Astrocyte of the spinal cord (primary cell): ENCODE measurements around the gene IKZF3.
"Not testable (repeated sequence)": the region's sequence is repeated elsewhere in the genome, so short reads cannot be mapped to it uniquely, and the experiment has no call there.

Experiments used
- DNase-seq: peaks from one replicate; pipeline ENCODE4 v3.0.0; 2011; ENCODE audit warnings: low read depth, low spot score
- H3K4me3 ChIP-seq: 2 replicates; pipeline ENCODE4 v1.5.1; 2011; ENCODE audit warnings: low read depth, mild to moderate bottlenecking, low read length, moderate library complexity
- in situ Hi-C: cut with HindIII; loops from 2 replicates; pipeline ENCODE4 v1.10.0; 2017; ENCODE audit warnings: low sequenced_read_pairs
- TF ChIP-seq, protein P1 (sequence below): IDR thresholded peaks from 2 replicates; pipeline ENCODE4 v1.5.1; 2012; ENCODE audit warnings: low read depth, mild to moderate bottlenecking, low read length, inconsistent platforms

IKZF3 gene

GRCh38 chr17:39863918-39864746, at the start of gene IKZF3:
Gene IKZF3, minus strand, starts transcription at chr17:39864312. Its CDS starts 186 bp downstream, at chr17:39864126.
- in situ Hi-C loops: no loop called here
- no peak within 1 kb of the TSS for H3K4me3 ChIP-seq
- TF ChIP-seq, protein P1, sequence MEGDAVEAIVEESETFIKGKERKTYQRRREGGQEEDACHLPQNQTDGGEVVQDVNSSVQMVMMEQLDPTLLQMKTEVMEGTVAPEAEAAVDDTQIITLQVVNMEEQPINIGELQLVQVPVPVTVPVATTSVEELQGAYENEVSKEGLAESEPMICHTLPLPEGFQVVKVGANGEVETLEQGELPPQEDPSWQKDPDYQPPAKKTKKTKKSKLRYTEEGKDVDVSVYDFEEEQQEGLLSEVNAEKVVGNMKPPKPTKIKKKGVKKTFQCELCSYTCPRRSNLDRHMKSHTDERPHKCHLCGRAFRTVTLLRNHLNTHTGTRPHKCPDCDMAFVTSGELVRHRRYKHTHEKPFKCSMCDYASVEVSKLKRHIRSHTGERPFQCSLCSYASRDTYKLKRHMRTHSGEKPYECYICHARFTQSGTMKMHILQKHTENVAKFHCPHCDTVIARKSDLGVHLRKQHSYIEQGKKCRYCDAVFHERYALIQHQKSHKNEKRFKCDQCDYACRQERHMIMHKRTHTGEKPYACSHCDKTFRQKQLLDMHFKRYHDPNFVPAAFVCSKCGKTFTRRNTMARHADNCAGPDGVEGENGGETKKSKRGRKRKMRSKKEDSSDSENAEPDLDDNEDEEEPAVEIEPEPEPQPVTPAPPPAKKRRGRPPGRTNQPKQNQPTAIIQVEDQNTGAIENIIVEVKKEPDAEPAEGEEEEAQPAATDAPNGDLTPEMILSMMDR: no peak
- peak; percentile 0 for DNase-seq

- H3K4me3 ChIP-seq: no peak overlapping the region
- TF ChIP-seq, protein P1: no peak
- in situ Hi-C loops: no loop called here
- DNase-seq: no peak
Measured at GRCh38 chr17:39908789-39909352, 44.8 kb upstream of the IKZF3 start.

GRCh38 chr17:39904990-39905288, 40.8 kb upstream of the IKZF3 start:
- H3K4me3 ChIP-seq: no peak overlapping the region
- DNase-seq: no peak
- in situ Hi-C loops: no loop called here
- TF ChIP-seq, protein P1: no peak

DNA sequence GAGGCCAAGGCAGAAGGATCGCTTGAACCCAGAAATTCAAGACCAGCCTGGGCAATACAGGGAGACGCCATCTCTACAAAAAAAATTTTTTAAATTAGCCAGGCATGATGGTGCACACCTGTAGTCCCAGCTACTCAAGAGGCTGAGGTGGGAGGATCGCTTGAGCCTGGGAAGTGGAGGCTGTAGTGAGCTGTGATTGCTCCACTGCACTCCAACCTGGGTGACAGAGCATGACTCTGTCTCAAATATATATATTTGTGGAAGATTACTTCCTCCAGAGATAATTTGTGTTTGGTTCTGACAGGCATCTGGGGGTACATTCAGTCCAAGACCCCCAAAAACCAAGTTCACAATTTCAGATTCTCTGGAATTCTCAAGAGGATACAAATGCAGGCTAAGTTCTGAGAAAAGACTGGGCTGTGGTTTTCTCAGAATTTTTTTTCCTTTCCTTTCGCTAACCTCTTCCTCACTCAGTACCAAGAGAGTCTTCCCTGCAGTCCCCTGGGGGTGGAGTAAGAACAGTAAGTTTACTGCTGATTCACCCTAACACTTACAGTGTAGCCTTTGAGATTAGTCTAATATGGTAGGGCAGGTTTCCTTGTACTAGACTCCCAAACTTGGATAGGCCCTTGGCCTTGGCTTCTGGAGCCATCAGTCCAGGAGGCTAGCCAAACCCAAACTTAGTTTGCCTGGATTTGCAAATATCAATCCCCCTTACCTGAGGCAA, 39.2 kb upstream of the IKZF3 start:
- in situ Hi-C loops: no loop called here
- TF ChIP-seq, protein P1: no peak
- H3K4me3 ChIP-seq: no peak overlapping the region
- peak; percentile 2 for DNase-seq

GRCh38 chr17:39902027-39902426, 37.9 kb upstream of the IKZF3 start:
- DNase-seq, H3K4me3 ChIP-seq, in situ Hi-C loops: not testable (repeated sequence)

DNA sequence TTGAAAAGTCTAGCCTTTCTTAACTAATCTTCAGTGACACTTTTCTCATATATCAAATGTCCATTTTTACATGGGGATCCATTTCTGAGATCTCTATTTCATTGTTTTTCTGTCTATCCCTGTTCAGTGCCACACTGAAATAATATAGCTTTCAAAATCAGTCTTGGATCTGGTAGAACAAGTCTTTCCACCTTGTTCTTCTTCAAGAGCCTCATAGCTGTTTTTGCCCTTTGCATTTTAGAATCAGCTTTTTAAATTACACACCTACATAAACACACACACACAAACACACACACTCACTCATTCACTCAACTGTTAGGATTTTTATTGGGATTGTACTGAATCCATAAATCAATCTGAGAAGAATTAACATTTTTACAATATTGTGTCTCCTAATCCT, 35.1 kb upstream of the IKZF3 start:
- DNase-seq: no peak
- in situ Hi-C loops: no loop called here
- no peak overlapping the region for H3K4me3 ChIP-seq
- TF ChIP-seq, protein P1: no peak

GRCh38 chr17:39898088-39898487, 34.0 kb upstream of the IKZF3 start:
- in situ Hi-C loops: no loop called here
- H3K4me3 ChIP-seq: no peak overlapping the region
- no peak for DNase-seq
- TF ChIP-seq, protein P1: no peak
